Panc1 (cell line): ENCODE measurements around the gene CD300A. TPM values are rescaled to one million over a fixed set of nuclear protein-coding genes. Genes with fewer than 3 reads are reported as not detected.

Source experiments
- ATAC-seq: fragments of 200-7000 bp; cut with Tn5 transposase; 2 replicates; pipeline ENCODE4 v1.9.1; 2020; ENCODE audit warnings: mild to moderate bottlenecking, moderate library complexity
- BruUV-seq: library from RNA; stranded (reverse); fragments of 400-500 nt; replicated peaks from 2 replicates; lab custom pipeline; 2021; lab: Mats Ljungman, UMichigan
- CTCF ChIA-PET: fragments of 300-600 bp; sonication (Branson Sonifier 250); formaldehyde crosslinking; loops from one replicate; lab custom pipeline; 2022; ENCODE audit warnings: antibody characterized with exemption; lab: Charles Lee
- POLR2A ChIA-PET: fragments of 300-600 bp; sonication (Branson Sonifier 250); formaldehyde crosslinking; loops from one replicate; lab custom pipeline; 2022; ENCODE audit warnings: antibody characterized with exemption; lab: Charles Lee
- DNase-seq: peaks from one replicate; pipeline ENCODE4 v3.0.0-alpha.2; 2010; ENCODE audit warnings: low read depth, low spot score
- H3K27ac ChIP-seq: 2 replicates; pipeline ENCODE4 v1.5.1; 2011; ENCODE audit warnings: mild to moderate bottlenecking, low read length, inconsistent platforms
- H3K27me3 ChIP-seq: fragments of 200-500 bp; sonication (Bioruptor generic); 2 replicates; pipeline ENCODE4 v1.6.0; 2014; ENCODE audit warnings: low read length, inconsistent platforms; ENCODE audit not compliant: control insufficient read depth, insufficient read depth
- H3K36me3 ChIP-seq: fragments of 200-500 bp; sonication (Bioruptor generic); 2 replicates; pipeline ENCODE4 v1.5.1; 2014; ENCODE audit warnings: inconsistent platforms, mild to moderate bottlenecking, low read length, moderate library complexity; ENCODE audit not compliant: control insufficient read depth, insufficient read depth
- H3K4me1 ChIP-seq: 2 replicates; pipeline ENCODE4 v1.5.1; 2011; ENCODE audit warnings: inconsistent platforms, mild to moderate bottlenecking, low read length, moderate library complexity; ENCODE audit not compliant: control insufficient read depth, insufficient read depth
- H3K4me3 ChIP-seq, 2 experiments: 2 replicates each; pipeline ENCODE4 v1.5.1; 2011 to 2012; ENCODE audit warnings: low read depth in 2 of 2, low read length in 2 of 2, mild to moderate bottlenecking in 2 of 2, inconsistent platforms in 1 of 2, moderate library complexity in 1 of 2
- H3K9me3 ChIP-seq: fragments of 200-500 bp; sonication (Bioruptor generic); 2 replicates; pipeline ENCODE4 v1.5.1; 2014; ENCODE audit warnings: low read depth, mild to moderate bottlenecking, inconsistent platforms, low read length, moderate library complexity; ENCODE audit not compliant: control insufficient read depth, insufficient read depth
- POLR2AphosphoS5 ChIP-seq: IDR thresholded peaks from 2 replicates; pipeline ENCODE4 v1.6.1; 2012; ENCODE audit warnings: mild to moderate bottlenecking, low read depth, low read length, moderate library complexity
- SIN3A ChIP-seq: IDR thresholded peaks from 2 replicates; pipeline ENCODE4 v1.6.1; 2012; ENCODE audit warnings: low read depth, mild to moderate bottlenecking, low read length, moderate library complexity, borderline replicate concordance; ENCODE audit not compliant: insufficient read depth
- TCF7L2 ChIP-seq: IDR thresholded peaks from 2 replicates; pipeline ENCODE4 v1.6.1; 2011; ENCODE audit warnings: mild to moderate bottlenecking, low read depth, low read length, inconsistent platforms
- in situ Hi-C: cut with HindIII; loops from 2 replicates; pipeline ENCODE4 v1.10.0; 2016; ENCODE audit warnings: low sequenced_read_pairs, low pct_unique_long_range_greater_than_20kb
- intact Hi-C: fragments of 100-400 bp; cut with micrococcal nuclease; formaldehyde crosslinking; loops from one replicate; pipeline ENCODE4 v1.10.0; 2022; ENCODE audit not compliant: unreplicated experiment
- total RNA-seq: library from RNA; stranded (reverse); gene quantifications from one replicate; pipeline ENCODE4 v1.2.1, GENCODE V29; 2021; ENCODE audit not compliant: unreplicated experiment
- TF ChIP-seq, protein P1 (sequence below), 2 experiments: IDR thresholded peaks; 2 replicates each; pipeline ENCODE4 v1.6.1; 2011 to 2012; ENCODE audit warnings: low read depth in 2 of 2, control low read depth in 1 of 2, low read length in 1 of 2, mild to moderate bottlenecking in 1 of 2, moderate library complexity in 1 of 2; ENCODE audit not compliant: insufficient read depth in 1 of 2
- TF ChIP-seq, protein P2 (sequence below): fragments of 450-650 bp; IDR thresholded peaks from 2 replicates; pipeline ENCODE4 v1.5.1; 2017; ENCODE audit warnings: mild to moderate bottlenecking

The CD300A gene
- total RNA-seq, 1 experiment from 2014 or later, result 0.21 TPM

DNA sequence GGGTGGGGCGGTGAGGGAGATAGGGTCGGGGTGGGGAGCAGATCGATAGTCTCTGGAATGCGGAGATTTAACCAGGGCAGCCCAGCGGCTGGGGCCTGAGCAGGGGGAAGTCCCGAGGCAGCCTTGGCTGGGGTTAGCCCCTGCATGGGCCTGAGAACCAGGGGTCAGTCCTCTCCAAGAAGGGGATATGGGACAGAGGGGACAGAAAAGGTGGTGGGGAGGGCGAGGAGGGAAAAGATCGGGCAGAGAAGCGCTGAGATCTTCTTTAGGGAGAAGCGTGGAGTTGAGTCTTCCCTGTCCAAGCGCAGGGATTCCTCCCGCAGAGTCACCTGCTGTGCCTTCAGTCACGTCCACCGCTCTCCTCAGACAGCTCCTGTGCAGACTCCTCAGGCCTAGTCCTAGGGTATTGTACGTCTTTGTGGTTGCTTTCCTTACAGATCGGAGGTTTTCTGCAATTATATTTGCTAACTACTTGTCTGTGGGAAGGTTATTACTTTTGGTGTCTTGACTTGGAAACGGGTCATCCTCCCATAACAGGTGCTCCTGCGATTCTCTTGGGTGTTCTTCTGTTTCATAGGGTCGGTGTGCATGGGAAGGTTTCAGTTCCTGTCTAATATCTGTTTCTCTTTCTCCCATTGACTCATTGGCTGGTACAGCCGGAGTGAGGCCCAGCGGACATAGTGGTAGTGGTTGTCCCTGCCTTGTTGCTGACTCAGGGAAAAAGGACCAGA is 952 bp downstream of the CD300A start:
- in situ Hi-C loops (no loop called here), intact Hi-C loops (no loop called here)
- Histone ChIP-seq H3K9me3 (no peaks in the 10 kb centered on the region), H3K27me3 (no peaks in the 10 kb centered on the region), H3K4me3 (no peak overlapping the region), H3K36me3 (no peaks in the 10 kb centered on the region), H3K4me1 (no peaks in the 10 kb centered on the region), H3K27ac (no peak overlapping the region)
- POLR2A ChIA-PET, result interaction anchor here (0.7 kb wide), 1 partner anchor 32 kb away, joined by 6 read pairs; no protein-coding TSS in a partner anchor
- no TSS peak for BruUV-seq
- TF ChIP-seq, protein P1, sequence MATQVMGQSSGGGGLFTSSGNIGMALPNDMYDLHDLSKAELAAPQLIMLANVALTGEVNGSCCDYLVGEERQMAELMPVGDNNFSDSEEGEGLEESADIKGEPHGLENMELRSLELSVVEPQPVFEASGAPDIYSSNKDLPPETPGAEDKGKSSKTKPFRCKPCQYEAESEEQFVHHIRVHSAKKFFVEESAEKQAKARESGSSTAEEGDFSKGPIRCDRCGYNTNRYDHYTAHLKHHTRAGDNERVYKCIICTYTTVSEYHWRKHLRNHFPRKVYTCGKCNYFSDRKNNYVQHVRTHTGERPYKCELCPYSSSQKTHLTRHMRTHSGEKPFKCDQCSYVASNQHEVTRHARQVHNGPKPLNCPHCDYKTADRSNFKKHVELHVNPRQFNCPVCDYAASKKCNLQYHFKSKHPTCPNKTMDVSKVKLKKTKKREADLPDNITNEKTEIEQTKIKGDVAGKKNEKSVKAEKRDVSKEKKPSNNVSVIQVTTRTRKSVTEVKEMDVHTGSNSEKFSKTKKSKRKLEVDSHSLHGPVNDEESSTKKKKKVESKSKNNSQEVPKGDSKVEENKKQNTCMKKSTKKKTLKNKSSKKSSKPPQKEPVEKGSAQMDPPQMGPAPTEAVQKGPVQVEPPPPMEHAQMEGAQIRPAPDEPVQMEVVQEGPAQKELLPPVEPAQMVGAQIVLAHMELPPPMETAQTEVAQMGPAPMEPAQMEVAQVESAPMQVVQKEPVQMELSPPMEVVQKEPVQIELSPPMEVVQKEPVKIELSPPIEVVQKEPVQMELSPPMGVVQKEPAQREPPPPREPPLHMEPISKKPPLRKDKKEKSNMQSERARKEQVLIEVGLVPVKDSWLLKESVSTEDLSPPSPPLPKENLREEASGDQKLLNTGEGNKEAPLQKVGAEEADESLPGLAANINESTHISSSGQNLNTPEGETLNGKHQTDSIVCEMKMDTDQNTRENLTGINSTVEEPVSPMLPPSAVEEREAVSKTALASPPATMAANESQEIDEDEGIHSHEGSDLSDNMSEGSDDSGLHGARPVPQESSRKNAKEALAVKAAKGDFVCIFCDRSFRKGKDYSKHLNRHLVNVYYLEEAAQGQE (IDR thresholded peaks at IDR 0.05; ENCODE audit: insufficient read depth in 1 of 2, low read depth in 2 of 2, low read length in 1 of 2), result no peak
- TF ChIP-seq SIN3A (no peak), POLR2AphosphoS5 (no peak), TCF7L2 (no peak)
- TF ChIP-seq, protein P2, sequence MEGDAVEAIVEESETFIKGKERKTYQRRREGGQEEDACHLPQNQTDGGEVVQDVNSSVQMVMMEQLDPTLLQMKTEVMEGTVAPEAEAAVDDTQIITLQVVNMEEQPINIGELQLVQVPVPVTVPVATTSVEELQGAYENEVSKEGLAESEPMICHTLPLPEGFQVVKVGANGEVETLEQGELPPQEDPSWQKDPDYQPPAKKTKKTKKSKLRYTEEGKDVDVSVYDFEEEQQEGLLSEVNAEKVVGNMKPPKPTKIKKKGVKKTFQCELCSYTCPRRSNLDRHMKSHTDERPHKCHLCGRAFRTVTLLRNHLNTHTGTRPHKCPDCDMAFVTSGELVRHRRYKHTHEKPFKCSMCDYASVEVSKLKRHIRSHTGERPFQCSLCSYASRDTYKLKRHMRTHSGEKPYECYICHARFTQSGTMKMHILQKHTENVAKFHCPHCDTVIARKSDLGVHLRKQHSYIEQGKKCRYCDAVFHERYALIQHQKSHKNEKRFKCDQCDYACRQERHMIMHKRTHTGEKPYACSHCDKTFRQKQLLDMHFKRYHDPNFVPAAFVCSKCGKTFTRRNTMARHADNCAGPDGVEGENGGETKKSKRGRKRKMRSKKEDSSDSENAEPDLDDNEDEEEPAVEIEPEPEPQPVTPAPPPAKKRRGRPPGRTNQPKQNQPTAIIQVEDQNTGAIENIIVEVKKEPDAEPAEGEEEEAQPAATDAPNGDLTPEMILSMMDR, result no peak
- DNase-seq, result no peak
- no peak; the same call in 1 of the 2 replicates for ATAC-seq
- CTCF ChIA-PET, result no interaction called here

DNA sequence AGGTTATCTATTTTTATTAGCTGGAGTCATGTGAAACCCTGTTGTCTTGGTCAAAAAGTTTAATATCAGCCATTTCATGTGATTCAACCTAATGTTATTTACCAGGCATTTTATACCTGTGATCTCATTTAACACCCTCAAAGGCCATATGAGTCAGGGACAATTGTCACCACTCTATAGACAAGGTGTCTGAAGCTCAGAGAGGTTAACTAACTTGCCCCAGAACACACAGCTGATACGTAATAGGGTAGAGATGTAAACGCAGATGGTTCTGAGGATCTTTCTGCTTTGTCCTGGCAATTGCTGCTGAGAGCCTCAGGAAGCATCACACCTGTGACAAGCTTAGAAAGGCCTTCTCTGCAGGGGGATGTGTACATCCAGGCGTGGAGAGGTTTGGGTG is 4.9 kb downstream of the CD300A start:
- CTCF ChIA-PET, result no interaction called here
- no TSS peak for BruUV-seq

More for the DNA sequence above, 4.9 kb downstream of the CD300A start:
- TF ChIP-seq POLR2AphosphoS5 (no peak), SIN3A (no peak), TCF7L2 (no peak)
- TF ChIP-seq, protein P2, result no peak
- TF ChIP-seq, protein P1 (IDR thresholded peaks at IDR 0.05; ENCODE audit: insufficient read depth in 1 of 2, low read depth in 2 of 2, low read length in 1 of 2), result no peak
- ATAC-seq (no peak), DNase-seq (no peak)
- POLR2A ChIA-PET, result no interaction called here
- no peaks in the 10 kb centered on the region; the same call in 1 of the 2 replicates for H3K27me3 ChIP-seq
- H3K9me3 ChIP-seq, result no peaks in the 10 kb centered on the region
- no peaks in the 10 kb centered on the region for H3K36me3 ChIP-seq
- H3K4me1 ChIP-seq, result no peaks in the 10 kb centered on the region
- intact Hi-C loops (no loop called here), in situ Hi-C loops (no loop called here)
- H3K4me3 ChIP-seq, result no peak overlapping the region
- no peak overlapping the region for H3K27ac ChIP-seq
